ENCODE results near the gene WNT4. TPM values are rescaled to one million over a fixed set of nuclear protein-coding genes. Genes with fewer than 3 reads are reported as not detected.
A peak's percentile ranks its signal among the peaks of the same experiment; 100 is the strongest.

The WNT4 gene
- total RNA-seq, 1 donor from 2014 or later, result not detected

DNA sequence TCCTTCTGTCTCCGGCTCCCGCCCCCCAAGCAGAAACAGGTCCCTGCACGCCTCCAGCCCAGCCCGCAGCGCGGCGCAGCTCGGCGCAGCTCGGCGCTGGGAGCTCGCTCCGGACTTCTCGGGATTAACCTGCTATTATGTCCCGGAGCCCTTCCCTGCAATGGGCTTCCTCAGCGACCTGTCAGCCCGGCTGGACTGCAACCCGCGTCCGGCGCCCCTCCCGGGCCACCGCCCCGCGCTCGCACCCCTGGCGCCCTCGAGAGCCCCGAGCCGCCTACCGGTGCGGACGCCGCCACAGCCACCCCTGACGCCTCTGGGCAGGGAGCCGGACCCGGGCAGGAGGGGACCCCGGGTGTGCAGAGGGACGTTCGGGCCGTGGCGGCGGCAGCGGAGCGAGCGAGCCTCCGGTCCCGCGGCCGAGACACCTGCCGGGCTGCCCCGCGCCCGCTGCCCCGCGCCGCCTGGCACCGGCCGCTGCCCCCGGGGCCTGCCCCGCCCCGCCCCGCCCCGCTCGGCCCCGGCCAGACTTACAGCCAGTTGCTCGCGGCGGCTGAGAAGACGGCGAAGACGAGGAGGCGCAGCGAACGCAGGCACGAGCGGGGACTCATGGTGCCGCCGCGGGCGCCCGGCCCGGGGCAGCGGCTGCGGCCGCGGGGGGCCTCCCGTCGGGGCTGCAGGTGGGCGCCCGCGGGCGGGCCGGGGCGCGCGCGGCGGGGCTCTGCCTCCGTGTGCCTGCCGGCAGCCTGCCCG is 407 bp downstream of the WNT4 start:
- TF ChIP-seq EZH2 (IDR thresholded peaks at IDR 0.05), result peak; percentile 58
- TF ChIP-seq EZH2phosphoT487 (IDR thresholded peaks at IDR 0.05), result no peak
- peak; percentile 19 for TF ChIP-seq CTCF (IDR thresholded peaks at IDR 0.05)
- Mint-ChIP-seq H3K9me3 (no peaks in the 10 kb centered on the region), H3K36me3 (peaks cover 18% of the 10 kb centered on the region), H3K4me1 (peaks cover 63% of the 10 kb centered on the region), H3K4me3 (peak overlapping the region; percentile 94), H3K27ac (no peak overlapping the region), H3K27me3 (ENCODE audit: insufficient read depth, low read depth) (peaks cover 28% of the 10 kb centered on the region)
- peaks cover 73% of the 10 kb centered on the region for H4K20me1 ChIP-seq (ENCODE audit: low read depth)
- peaks cover 90% of the 10 kb centered on the region for H3K27me3 ChIP-seq
- no peak overlapping the region for H3K27ac ChIP-seq
- no peak overlapping the region for H2AFZ ChIP-seq (replicated peaks)
- H3K4me3 ChIP-seq, result peak overlapping the region; percentile 62
- H3K79me2 ChIP-seq (ENCODE audit: low read depth), result no peaks in the 10 kb centered on the region
- DNase-seq (ENCODE audit: low spot score), result peak; percentile 76
- peak overlapping the region; percentile 99 for H3K4me2 ChIP-seq
- H3K9ac ChIP-seq, result no peak overlapping the region
- no peaks in the 10 kb centered on the region for H3K9me3 ChIP-seq (ENCODE audit: low read depth)
- H3F3A ChIP-seq (ENCODE audit: low read depth), result peaks cover 10% of the 10 kb centered on the region
- peaks cover 13% of the 10 kb centered on the region for H3K4me1 ChIP-seq
- no peaks in the 10 kb centered on the region for H3K36me3 ChIP-seq

GRCh38 chr1:22141554-22142314 is 1.2 kb downstream of the WNT4 start:
- H3F3A ChIP-seq (ENCODE audit: low read depth), result peaks cover 10% of the 10 kb centered on the region
- no peak overlapping the region for H2AFZ ChIP-seq (replicated peaks)
- H3K27me3 ChIP-seq, result peaks cover 90% of the 10 kb centered on the region
- no peak overlapping the region for H3K9ac ChIP-seq
- Mint-ChIP-seq H3K36me3 (peaks cover 20% of the 10 kb centered on the region), H3K27ac (peak overlapping the region; percentile 90), H3K4me3 (peak overlapping the region; percentile 94), H3K27me3 (ENCODE audit: insufficient read depth, low read depth) (peaks cover 28% of the 10 kb centered on the region), H3K9me3 (no peaks in the 10 kb centered on the region), H3K4me1 (peaks cover 71% of the 10 kb centered on the region)
- TF ChIP-seq EZH2 (IDR thresholded peaks at IDR 0.05) (peak; percentile 72), EZH2phosphoT487 (IDR thresholded peaks at IDR 0.05) (peak; percentile 60), CTCF (IDR thresholded peaks at IDR 0.05) (no peak)
- H3K9me3 ChIP-seq (ENCODE audit: low read depth), result no peaks in the 10 kb centered on the region
- H3K27ac ChIP-seq, result no peak overlapping the region
- H3K4me2 ChIP-seq, result peak overlapping the region; percentile 99
- no peaks in the 10 kb centered on the region for H3K79me2 ChIP-seq (ENCODE audit: low read depth)
- DNase-seq (ENCODE audit: low spot score), result peak; percentile 35
- H3K4me1 ChIP-seq, result peaks cover 18% of the 10 kb centered on the region
- peak overlapping the region; percentile 62 for H3K4me3 ChIP-seq
- no peaks in the 10 kb centered on the region for H3K36me3 ChIP-seq
- peaks cover 78% of the 10 kb centered on the region for H4K20me1 ChIP-seq (ENCODE audit: low read depth)

DNA sequence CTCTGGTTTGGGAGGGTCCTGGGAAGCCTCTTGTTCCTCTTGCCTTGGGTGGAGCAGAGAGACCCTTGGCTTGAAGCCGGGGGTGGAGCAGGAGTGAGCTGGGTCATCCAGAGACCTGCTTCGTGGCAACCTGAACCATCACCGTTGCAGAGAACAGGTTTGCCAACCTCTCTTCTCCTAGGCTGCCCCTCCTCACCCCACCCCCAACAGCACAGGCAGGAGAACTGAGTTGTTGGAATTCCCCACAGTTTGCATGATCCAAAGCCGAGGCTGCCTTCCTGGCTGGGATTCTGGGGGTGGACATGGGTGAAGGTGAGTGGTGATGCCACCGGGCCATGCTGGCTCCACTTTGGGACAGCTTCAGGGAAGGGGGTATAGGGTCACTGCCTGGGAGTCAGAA is 2.2 kb downstream of the WNT4 start:
- no peak for DNase-seq (ENCODE audit: low spot score)
- Histone ChIP-seq H3K27me3 (peaks cover 93% of the 10 kb centered on the region), H4K20me1 (ENCODE audit: low read depth) (peaks cover 84% of the 10 kb centered on the region), H3K27ac (no peak overlapping the region), H3K4me1 (peaks cover 18% of the 10 kb centered on the region), H3K79me2 (ENCODE audit: low read depth) (no peaks in the 10 kb centered on the region), H3K4me2 (no peak overlapping the region), H3K9me3 (ENCODE audit: low read depth) (no peaks in the 10 kb centered on the region), H3K4me3 (no peak overlapping the region), H3K36me3 (no peaks in the 10 kb centered on the region), H2AFZ (replicated peaks) (no peak overlapping the region), H3F3A (ENCODE audit: low read depth) (peaks cover 10% of the 10 kb centered on the region), H3K9ac (no peak overlapping the region)
- Mint-ChIP-seq H3K27me3 (ENCODE audit: insufficient read depth, low read depth) (peaks cover 29% of the 10 kb centered on the region), H3K4me1 (peaks cover 74% of the 10 kb centered on the region), H3K9me3 (no peaks in the 10 kb centered on the region), H3K36me3 (peaks cover 20% of the 10 kb centered on the region), H3K27ac (peak overlapping the region; percentile 47), H3K4me3 (peak overlapping the region; percentile 94)
- TF ChIP-seq CTCF (IDR thresholded peaks at IDR 0.05) (no peak), EZH2phosphoT487 (IDR thresholded peaks at IDR 0.05) (no peak), EZH2 (IDR thresholded peaks at IDR 0.05) (no peak)

Data from neural progenitor cell (in vitro differentiated cells).